GM12801 (cell line): ENCODE results near the gene PLXNB3.

ENCODE experiments used
- TF ChIP-seq, protein P1 (sequence below): IDR thresholded peaks from one replicate; pipeline ENCODE4 v1.5.1; 2011; ENCODE audit warnings: control low read depth; ENCODE audit not compliant: insufficient read length; ENCODE audit errors: extremely low read depth

The PLXNB3 gene

DNA sequence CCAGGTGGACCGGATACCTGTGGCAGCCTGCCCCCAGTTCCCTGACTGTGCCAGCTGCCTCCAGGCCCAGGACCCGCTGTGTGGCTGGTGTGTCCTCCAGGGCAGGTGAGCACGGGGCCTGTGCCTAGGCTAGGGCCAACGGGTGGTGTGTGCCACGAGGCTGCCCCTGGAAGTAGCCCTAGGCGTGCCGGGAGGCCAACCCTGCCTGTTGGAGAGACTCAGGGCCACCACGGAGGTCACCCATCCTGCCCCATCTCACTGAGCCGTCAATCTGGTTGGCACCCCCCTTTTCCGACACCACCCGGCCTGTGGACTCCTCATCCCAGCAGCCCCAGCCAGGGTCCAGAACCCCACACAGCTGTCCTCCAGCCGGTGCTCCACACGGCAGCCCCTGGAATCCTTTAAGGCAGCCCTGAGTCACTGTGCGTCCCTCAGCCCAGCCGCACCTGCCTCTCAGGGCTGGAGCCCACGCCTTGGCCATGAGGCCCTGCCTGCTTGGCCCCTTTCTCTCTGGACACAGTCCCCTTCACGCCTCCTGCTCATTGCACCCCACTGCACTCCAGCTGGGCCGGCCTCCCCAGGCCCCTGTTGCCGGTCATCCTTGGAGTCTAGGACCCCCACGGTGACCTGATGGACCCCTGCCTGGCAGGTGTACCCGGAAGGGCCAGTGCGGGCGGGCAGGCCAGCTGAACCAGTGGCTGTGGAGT, 5.3 kb downstream of the PLXNB3 start:
- TF ChIP-seq, protein P1, sequence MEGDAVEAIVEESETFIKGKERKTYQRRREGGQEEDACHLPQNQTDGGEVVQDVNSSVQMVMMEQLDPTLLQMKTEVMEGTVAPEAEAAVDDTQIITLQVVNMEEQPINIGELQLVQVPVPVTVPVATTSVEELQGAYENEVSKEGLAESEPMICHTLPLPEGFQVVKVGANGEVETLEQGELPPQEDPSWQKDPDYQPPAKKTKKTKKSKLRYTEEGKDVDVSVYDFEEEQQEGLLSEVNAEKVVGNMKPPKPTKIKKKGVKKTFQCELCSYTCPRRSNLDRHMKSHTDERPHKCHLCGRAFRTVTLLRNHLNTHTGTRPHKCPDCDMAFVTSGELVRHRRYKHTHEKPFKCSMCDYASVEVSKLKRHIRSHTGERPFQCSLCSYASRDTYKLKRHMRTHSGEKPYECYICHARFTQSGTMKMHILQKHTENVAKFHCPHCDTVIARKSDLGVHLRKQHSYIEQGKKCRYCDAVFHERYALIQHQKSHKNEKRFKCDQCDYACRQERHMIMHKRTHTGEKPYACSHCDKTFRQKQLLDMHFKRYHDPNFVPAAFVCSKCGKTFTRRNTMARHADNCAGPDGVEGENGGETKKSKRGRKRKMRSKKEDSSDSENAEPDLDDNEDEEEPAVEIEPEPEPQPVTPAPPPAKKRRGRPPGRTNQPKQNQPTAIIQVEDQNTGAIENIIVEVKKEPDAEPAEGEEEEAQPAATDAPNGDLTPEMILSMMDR, result no peak

DNA sequence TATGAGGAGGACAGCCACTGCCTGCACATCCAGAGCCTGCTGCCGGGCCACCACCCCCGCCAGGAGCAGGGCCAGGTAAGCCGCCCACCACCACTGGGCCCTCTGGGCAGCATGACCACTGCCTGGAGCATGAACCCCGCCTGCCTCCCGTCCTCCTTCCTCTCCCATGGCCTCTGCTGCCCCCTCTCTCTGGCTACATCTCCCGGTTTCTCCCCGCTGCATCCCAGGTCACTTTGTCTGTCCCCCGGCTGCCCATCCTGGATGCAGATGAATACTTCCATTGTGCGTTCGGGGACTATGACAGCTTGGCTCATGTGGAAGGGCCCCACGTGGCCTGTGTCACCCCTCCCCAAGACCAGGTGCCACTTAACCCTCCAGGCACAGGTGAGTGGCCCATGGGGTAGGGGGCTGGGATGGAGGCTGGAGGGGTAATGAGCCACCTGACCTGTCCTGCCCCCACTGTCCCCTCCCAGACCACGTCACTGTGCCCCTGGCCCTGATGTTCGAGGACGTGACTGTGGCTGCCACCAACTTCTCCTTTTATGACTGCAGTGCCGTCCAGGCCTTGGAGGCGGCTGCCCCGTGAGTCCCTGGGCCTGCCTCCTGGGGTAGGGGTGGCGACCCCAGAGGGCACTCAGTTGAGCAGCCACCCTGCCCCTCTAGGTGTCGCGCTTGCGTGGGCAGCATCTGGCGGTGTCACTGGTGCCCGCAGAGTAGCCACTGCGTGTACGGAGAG, 6.0 kb downstream of the PLXNB3 start:
- TF ChIP-seq, protein P1, result no peak

DNA sequence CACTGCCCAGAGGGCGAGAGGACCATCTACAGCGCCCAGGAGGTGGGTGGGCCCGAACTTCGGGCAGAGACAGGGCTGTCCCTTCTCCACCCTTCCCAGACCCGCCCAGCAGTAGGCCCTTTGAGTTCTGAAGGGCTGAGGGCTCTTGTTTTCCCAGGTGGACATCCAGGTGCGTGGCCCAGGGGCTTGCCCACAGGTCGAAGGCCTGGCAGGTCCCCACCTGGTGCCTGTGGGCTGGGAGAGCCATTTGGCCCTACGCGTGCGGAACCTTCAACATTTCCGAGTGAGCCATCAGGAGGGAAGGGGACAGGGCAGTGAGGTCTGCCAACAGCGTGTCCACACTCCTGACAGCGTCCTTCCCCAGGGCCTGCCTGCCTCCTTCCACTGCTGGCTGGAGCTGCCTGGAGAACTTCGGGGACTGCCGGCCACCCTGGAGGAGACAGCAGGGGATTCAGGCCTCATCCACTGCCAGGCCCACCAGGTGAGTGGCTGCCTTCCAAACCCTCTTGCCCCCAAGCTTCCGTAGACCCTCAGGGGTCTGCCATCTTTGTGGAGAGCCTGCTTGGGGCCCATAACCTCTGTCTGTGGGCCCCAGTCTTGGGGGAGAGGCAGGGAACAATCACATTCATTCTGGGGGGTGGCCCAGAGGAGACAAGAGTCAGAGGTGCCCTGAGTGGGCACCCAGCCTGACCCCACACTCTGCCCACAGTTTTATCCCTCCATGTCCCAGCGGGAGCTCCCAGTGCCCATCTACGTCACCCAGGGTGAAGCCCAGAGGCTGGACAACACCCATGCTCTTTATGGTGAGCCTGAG, 6.8 kb downstream of the PLXNB3 start:
- TF ChIP-seq, protein P1, result no peak

DNA sequence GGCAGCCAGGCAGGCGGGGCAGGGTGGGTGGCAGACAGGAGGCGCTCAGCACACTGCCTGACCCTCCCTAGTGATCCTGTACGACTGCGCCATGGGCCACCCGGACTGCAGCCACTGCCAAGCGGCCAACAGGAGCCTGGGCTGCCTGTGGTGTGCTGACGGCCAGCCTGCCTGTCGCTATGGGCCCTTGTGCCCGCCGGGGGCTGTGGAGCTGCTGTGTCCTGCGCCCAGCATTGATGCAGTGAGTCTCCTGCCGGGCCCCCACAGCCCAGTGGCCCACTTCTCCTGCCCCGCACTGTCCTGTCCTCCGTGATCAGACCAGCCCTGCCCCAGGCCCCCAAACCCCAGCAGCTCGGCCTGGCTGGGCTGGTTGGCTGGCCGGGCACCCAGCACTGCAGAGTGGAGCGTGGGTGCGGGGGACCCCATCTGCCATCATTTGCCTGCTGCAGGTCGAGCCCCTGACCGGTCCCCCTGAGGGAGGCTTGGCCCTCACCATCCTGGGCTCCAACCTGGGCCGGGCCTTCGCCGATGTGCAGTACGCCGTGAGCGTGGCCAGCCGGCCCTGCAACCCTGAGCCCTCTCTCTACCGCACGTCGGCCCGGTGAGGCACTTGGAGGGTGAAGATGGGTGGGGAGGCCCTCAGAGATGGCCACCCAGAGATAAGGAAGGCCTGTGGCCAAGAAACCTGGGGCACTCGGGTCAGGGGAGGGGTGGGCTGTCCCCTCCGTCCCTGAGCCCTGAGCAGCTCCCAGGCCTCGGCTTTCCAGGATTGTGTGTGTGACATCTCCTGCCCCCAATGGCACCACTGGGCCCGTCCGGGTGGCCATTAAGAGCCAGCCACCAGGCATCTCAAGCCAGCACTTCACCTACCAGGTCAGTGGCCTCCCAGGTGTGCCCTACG, 7.6 kb downstream of the PLXNB3 start:
- TF ChIP-seq, protein P1, result no peak

DNA sequence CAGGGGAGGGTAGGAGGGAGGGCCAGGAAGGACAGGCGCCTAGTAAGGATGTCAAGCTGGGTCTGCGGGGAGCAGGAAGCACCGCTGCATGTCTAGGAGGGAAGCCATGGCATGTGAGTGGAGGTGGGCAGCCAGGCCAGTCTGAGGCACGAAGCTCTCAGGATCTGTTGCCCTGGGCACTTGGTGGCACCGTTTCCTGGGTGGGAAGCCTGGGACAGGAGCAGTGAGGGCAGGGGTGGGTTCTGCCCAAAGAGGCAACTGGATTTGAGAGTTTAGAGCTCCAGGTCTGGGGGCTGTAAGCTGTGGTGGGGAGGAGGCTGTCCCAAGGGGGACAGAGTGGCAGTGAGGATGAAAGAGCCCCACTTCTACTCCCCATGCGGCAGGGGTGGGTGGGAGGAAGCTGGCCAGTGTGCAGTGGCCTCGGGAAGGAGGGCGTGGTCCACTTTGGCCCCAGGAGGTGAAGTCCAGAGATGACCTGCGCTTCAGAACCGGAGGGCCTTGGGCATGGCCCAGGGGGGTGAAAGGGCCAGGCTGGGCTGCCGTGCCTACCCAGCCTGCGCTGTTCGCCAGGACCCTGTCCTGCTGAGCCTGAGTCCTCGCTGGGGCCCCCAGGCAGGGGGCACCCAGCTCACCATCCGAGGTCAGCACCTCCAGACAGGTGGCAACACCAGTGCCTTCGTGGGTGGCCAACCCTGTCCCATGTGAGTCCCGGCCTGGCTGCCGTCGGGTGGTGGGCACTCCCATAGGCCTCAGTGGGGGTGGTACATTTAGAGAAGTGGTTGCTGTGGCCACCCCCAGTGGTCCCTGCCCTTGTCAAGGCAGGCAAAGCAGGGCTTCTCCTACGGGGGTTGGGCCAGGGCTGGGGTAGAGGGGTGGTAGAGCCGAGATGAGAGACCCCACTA, 8.5 kb downstream of the PLXNB3 start:
- TF ChIP-seq, protein P1, result no peak

DNA sequence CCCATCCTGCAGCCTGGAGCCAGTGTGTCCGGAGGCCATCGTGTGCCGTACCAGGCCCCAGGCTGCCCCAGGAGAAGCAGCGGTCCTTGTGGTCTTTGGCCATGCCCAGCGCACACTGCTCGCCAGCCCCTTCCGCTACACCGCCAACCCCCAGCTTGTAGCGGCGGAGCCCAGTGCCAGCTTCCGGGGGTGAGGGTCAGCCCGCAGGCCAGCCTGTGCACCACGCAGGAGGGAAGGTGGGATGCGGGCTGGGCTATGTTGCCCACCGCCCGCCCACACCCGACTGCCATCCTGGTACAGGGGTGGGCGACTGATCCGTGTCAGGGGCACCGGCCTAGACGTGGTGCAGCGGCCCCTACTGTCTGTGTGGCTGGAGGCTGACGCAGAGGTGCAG, 9.2 kb downstream of the PLXNB3 start:
- TF ChIP-seq, protein P1, result no peak
